Naive thymus-derived CD4-positive, alpha-beta T cell (primary cell): ENCODE measurements around the gene GPC1. TPM values are rescaled to one million over a fixed set of nuclear protein-coding genes. Genes with fewer than 3 reads are reported as not detected.

Source experiments
- ATAC-seq: fragments of 150-1000 bp; cut with Tn5 transposase; 2 replicates; pipeline ENCODE4 v1.10.0; 2021; ENCODE audit warnings: mild to moderate bottlenecking, moderate library complexity
- CTCF ChIA-PET: fragments of 350-600 bp; sonication (Branson Sonifier 250); formaldehyde crosslinking; loops from one replicate; lab custom pipeline; 2021; ENCODE audit warnings: antibody characterized with exemption; lab: Charles Lee
- POLR2A ChIA-PET: fragments of 350-600 bp; sonication (Branson Sonifier 250); formaldehyde crosslinking; loops from one replicate; lab custom pipeline; 2021; ENCODE audit warnings: antibody characterized with exemption, inconsistent platforms; lab: Charles Lee
- DNase-seq, 9 donors: peaks; one replicate each; pipeline versions ENCODE4 v3.0.0 to v3.0.0-alpha.2; 2020 to 2022; ENCODE audit warnings: mixed read lengths in 1 of 9
- H3K27ac ChIP-seq: one replicate; pipeline ENCODE4 v1.7.0; 2013; ENCODE audit warnings: mild to moderate bottlenecking, low read depth, low read length, moderate library complexity
- H3K27me3 ChIP-seq, 2 donors: one replicate each; pipeline ENCODE4 v1.7.0; 2013; ENCODE audit warnings: low read length in 2 of 2, mild to moderate bottlenecking in 2 of 2, moderate library complexity in 2 of 2; ENCODE audit not compliant: control insufficient read depth in 2 of 2, insufficient read depth in 2 of 2
- H3K36me3 ChIP-seq, 3 experiments: 1 replicate in 2 of 3; 2 replicates in 1 of 3; pipeline ENCODE4 v1.7.0; 2013; ENCODE audit warnings: low read length in 3 of 3, mild to moderate bottlenecking in 3 of 3, moderate library complexity in 1 of 3; ENCODE audit not compliant: insufficient read depth in 3 of 3, control insufficient read depth in 2 of 3
- H3K4me1 ChIP-seq, 2 donors: one replicate each; pipeline ENCODE4 v1.7.0; 2013; ENCODE audit warnings: low read length in 2 of 2, mild to moderate bottlenecking in 2 of 2, moderate library complexity in 1 of 2; ENCODE audit not compliant: control insufficient read depth in 2 of 2, insufficient read depth in 2 of 2
- H3K4me3 ChIP-seq: 2 replicates; pipeline ENCODE4 v1.7.0; 2013; ENCODE audit warnings: mild to moderate bottlenecking, low read length
- H3K9me3 ChIP-seq, 3 experiments: 1 replicate in 2 of 3; 2 replicates in 1 of 3; pipeline ENCODE4 v1.7.0; 2013; ENCODE audit warnings: low read length in 3 of 3; ENCODE audit not compliant: control insufficient read depth in 2 of 3
- H3K27ac Mint-ChIP-seq, 9 donors: one replicate each; pipeline ENCODE4 v1.8.0; 2020 to 2022; ENCODE audit warnings: mixed read lengths in 9 of 9, mild to moderate bottlenecking in 8 of 9, moderate library complexity in 5 of 9, inconsistent platforms in 2 of 9
- H3K27me3 Mint-ChIP-seq, 5 donors: one replicate each; pipeline ENCODE4 v1.8.0; 2021 to 2022; ENCODE audit warnings: mixed read lengths in 5 of 5, mild to moderate bottlenecking in 1 of 5
- H3K36me3 Mint-ChIP-seq, 5 donors: one replicate each; pipeline ENCODE4 v1.8.0; 2020 to 2022; ENCODE audit warnings: mixed read lengths in 5 of 5, mild to moderate bottlenecking in 3 of 5, inconsistent platforms in 1 of 5
- H3K4me1 Mint-ChIP-seq, 7 donors: one replicate each; pipeline ENCODE4 v1.8.0; 2020 to 2022; ENCODE audit warnings: mixed read lengths in 7 of 7, mild to moderate bottlenecking in 3 of 7, inconsistent platforms in 1 of 7
- H3K4me3 Mint-ChIP-seq, 10 donors: one replicate each; pipeline ENCODE4 v1.8.0; 2020 to 2022; ENCODE audit warnings: mild to moderate bottlenecking in 10 of 10, mixed read lengths in 10 of 10, moderate library complexity in 6 of 10, inconsistent platforms in 2 of 10
- H3K9me3 Mint-ChIP-seq, 11 donors: one replicate each; pipeline ENCODE4 v1.8.0; 2020 to 2022; ENCODE audit warnings: mixed read lengths in 11 of 11, mild to moderate bottlenecking in 4 of 11, inconsistent platforms in 1 of 11, moderate library complexity in 1 of 11
- intact Hi-C, 2 donors: fragments of 100-400 bp; cut with micrococcal nuclease; formaldehyde crosslinking; loops; one replicate each; pipeline ENCODE4 v1.15.1; 2023
- polyA plus RNA-seq, 2 donors: library from polyadenylated mRNA; unstranded; fragments of 300-500 nt; fragmentation: Illumina TruSeq; gene quantifications; one replicate each; pipeline ENCODE4 v1.2.3, GENCODE V29; 2021
- total RNA-seq, 6 experiments: library from RNA in 5 of 6; stranded (reverse) in 5 of 6; gene quantifications; 1 replicate in 5 of 6; 2 replicates in 1 of 6; pipeline ENCODE4 v1.2.3 and lab custom pipeline; 2021 to 2026

Gene GPC1
- total and polyA plus RNA-seq, 7 experiments from 2014 or later = 0.08 to 4.5 (median 0.68) TPM; not detected in 1

DNA sequence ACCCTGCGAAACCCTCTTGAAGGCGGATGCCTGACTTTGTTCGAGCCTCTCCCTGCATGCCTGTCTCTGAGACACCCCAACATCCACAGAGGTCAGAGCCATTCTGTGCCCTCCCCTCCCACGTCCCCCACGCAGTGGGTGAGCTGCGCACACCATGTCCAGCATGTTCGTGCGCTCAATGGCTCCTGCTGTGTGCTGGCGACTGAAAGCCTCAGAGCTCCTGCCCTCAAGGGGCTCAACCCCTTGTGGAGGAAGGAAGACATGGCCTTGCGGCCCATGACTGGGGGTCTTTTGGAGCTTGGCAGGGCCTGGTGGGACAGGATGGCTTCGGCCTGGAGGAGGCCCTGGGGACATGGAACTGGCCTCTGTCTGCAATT, 76.6 kb downstream of the GPC1 start:
- H3K4me1 Mint-ChIP-seq = peaks cover 6 to 16% (median 12%) of the 10 kb centered on the region in 7 donors
- POLR2A ChIA-PET = interaction anchor here (1.0 kb wide), 1 partner anchor 48 kb away, joined by 4 read pairs; the partner anchor contains the start of gene DUSP28
- no peaks in the 10 kb centered on the region for H3K27me3 Mint-ChIP-seq

DNA sequence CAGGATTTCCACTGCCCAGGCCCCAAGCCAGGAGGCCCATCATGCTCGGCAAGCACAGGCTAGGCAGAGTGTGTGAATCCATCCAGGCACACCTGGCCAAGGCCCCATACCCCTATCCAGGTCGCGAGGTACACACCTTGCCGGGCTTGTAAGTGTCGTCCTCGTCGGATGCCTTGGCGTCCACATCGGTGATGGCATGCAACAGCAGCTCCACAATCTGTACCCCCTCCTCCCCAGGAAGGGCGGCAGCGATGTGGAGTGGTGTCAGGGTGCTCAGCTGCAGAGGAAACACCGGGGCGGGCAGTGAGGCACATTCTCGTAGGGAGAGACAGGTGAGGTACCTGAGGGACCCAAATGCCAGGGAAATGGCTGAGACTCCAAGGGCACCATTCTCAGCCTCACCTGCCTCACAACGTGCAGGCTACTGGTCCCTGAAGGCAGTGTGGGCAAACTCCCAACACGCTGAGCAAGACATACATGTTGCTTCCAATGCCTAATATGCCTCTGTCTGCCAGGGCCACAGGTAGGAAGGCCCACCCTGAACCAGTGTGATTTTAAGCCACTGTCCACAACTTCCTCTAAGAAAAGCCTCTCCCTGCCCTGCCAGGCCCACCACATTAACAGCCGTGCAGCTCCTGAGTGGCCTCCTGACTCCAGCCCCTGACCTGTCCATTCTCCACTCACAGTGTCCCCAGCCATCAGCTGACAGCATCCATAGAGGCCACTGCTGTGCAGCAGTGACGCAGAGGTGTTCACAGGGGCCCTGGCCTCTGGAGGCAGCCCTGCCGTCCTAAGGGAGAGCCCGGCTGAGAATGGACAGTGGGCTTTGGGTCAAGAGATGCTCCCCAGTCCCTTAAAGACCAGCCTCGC, 77.4 kb downstream of the GPC1 start:
- no peak overlapping the region for H3K27ac ChIP-seq
- Mint-ChIP-seq H3K4me3 (no peak overlapping the region), H3K4me1 (peaks cover 6 to 16% (median 12%) of the 10 kb centered on the region in 7 donors), H3K27me3 (no peaks in the 10 kb centered on the region), H3K36me3 (peaks cover 4 to 31% (median 9%) of the 10 kb centered on the region in 5 donors), H3K27ac (peak overlapping the region in 1 of 9 donors; percentile 25), H3K9me3 (peaks cover 0 to 2% (median 0%) of the 10 kb centered on the region in 11 donors)
- no peak overlapping the region for H3K4me3 ChIP-seq
- ChIA-PET CTCF (interaction anchor here (1.1 kb wide), 1 partner anchor 324 kb away, joined by 4 read pairs; no protein-coding TSS in a partner anchor), POLR2A (interaction anchor here (1.0 to 1.4 kb wide), 2 partner anchors 43 to 48 kb away, joined by 4 to 5 read pairs; partner anchors contain the start of gene DUSP28)
- H3K27me3 ChIP-seq = no peaks in the 10 kb centered on the region
- intact Hi-C loops = loop anchor here (5.0 to 10.0 kb wide), 2 partner anchors 192 to 244 kb away; no protein-coding TSS in a partner anchor
- H3K9me3 ChIP-seq = no peaks in the 10 kb centered on the region
- ATAC-seq = no peak
- H3K4me1 ChIP-seq = peaks cover 6% of the 10 kb centered on the region in 2 donors
- DNase-seq = no peak
- H3K36me3 ChIP-seq = peaks cover 0 to 32% (median 6%) of the 10 kb centered on the region in 3 experiments

More for the DNA sequence above, 76.6 kb downstream of the GPC1 start:
- Histone ChIP-seq H3K4me3 (no peak overlapping the region), H3K27me3 (no peaks in the 10 kb centered on the region), H3K4me1 (peaks cover 6% of the 10 kb centered on the region in 2 donors), H3K27ac (no peak overlapping the region), H3K36me3 (peaks cover 0 to 32% (median 6%) of the 10 kb centered on the region in 3 experiments), H3K9me3 (no peaks in the 10 kb centered on the region)
- H3K27ac Mint-ChIP-seq = no peak overlapping the region
- H3K4me3 Mint-ChIP-seq = no peak overlapping the region
- DNase-seq (no peak), ATAC-seq (no peak)
- H3K9me3 Mint-ChIP-seq = peaks cover 0 to 2% (median 0%) of the 10 kb centered on the region in 11 donors
- CTCF ChIA-PET = no interaction called here
- intact Hi-C loops = loop anchor here (5.0 to 10.0 kb wide), 2 partner anchors 193 to 245 kb away; no protein-coding TSS in a partner anchor
- H3K36me3 Mint-ChIP-seq = peaks cover 4 to 27% (median 9%) of the 10 kb centered on the region in 5 donors

DNA sequence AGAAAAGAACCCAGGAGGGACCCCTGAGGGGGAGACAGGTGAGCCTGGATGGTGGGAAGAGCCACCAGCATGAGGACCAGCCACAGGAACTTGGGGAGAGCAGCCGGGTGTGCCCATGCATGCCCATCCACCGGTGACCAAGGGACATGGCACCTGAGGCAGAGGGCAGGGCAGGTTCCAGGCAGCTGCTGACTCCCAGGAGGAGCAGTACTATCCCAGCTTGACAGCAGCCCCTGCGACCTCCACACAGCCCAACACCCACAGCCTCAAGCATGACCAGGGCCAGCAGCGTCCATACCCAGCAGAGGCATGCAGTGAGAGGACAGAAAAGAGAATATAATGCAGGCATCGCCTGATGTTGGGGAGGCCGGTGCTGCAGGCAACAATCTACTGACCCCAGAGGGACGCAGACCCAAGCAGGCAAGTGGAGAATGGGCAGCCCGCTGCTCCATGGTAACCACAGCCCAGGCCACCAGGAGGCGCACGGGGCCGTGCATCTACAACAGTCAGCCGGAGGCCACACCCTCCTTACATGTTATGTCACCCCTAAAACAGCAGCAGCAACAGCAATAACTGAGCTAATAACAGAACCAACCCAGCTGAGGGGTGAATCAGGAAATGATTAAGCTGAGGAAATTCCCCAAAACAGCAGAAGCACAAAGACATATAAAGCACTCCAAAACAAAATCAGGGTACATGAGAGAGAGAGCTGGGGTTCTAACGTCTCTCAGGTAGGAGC, 78.3 kb downstream of the GPC1 start:
- ChIA-PET POLR2A (interaction anchor here (0.5 to 1.5 kb wide), 8 partner anchors 43 to 73 kb away, joined by 3 to 6 read pairs (median 4); partner anchors contain the start of gene CAPN10), CTCF (interaction anchor here (0.6 to 1.4 kb wide), 14 partner anchors 9 to 401 kb away, joined by 3 to 12 read pairs (median 4); partner anchors contain the start of genes CAPN10 and GPR35)
- peaks cover 0 to 2% (median 0%) of the 10 kb centered on the region in 11 donors for H3K9me3 Mint-ChIP-seq
- H3K4me1 ChIP-seq = peaks cover 6% of the 10 kb centered on the region in 2 donors
- H3K27me3 ChIP-seq = no peaks in the 10 kb centered on the region
- H3K27ac ChIP-seq = no peak overlapping the region
- peak overlapping the region; percentile 9 to 76 (median 42) for H3K27ac Mint-ChIP-seq
- no peaks in the 10 kb centered on the region for H3K27me3 Mint-ChIP-seq
- peaks cover 3 to 31% (median 9%) of the 10 kb centered on the region in 5 donors for H3K36me3 Mint-ChIP-seq
- H3K4me3 Mint-ChIP-seq = peak overlapping the region in 3 of 10 donors; percentile 12 to 28 (median 13)
- ATAC-seq (peak; percentile 99), DNase-seq (peak; percentile 57 to 82 (median 76))
- no peaks in the 10 kb centered on the region for H3K9me3 ChIP-seq
- no peak overlapping the region for H3K4me3 ChIP-seq
- H3K4me1 Mint-ChIP-seq = peaks cover 6 to 16% (median 12%) of the 10 kb centered on the region in 7 donors
- H3K36me3 ChIP-seq = peaks cover 0 to 30% (median 6%) of the 10 kb centered on the region in 3 experiments
- intact Hi-C loops = loop anchor here (1.0 to 10.0 kb wide), 8 partner anchors 48 to 327 kb away; partner anchors contain the start of gene CAPN10 (in 2 of the 2)

DNA sequence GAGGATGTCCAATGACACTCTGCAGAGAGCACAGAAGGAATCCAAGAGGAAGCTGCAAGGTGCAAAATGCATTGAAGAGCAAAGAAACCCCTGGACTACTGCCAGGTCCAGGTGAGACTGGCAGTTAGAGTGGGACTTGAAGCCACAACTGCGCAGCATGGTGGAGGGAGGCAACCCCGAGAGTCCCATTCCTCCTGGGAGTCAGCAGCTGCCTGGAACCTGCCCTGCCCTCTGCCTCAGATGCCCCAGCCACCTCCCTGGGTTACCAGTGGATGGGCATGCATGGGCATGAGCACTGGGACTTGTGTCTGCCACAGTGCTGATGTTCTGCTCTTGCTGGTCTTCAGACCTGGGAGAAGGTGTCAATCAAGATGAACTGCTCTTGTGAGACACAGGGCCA, 79.2 kb downstream of the GPC1 start:
- Mint-ChIP-seq H3K27me3 (no peaks in the 10 kb centered on the region), H3K4me3 (no peak overlapping the region), H3K4me1 (peaks cover 6 to 16% (median 13%) of the 10 kb centered on the region in 7 donors), H3K27ac (no peak overlapping the region), H3K36me3 (peaks cover 0 to 27% (median 9%) of the 10 kb centered on the region in 5 donors), H3K9me3 (peaks cover 0 to 2% (median 0%) of the 10 kb centered on the region in 11 donors)
- no peak for DNase-seq
- Histone ChIP-seq H3K36me3 (peaks cover 0 to 24% (median 6%) of the 10 kb centered on the region in 3 experiments), H3K9me3 (no peaks in the 10 kb centered on the region), H3K27ac (no peak overlapping the region), H3K4me1 (peaks cover 6% of the 10 kb centered on the region in 2 donors), H3K4me3 (no peak overlapping the region), H3K27me3 (no peaks in the 10 kb centered on the region)
- ChIA-PET POLR2A (interaction anchor here (0.6 to 1.5 kb wide), 4 partner anchors 49 to 96 kb away, joined by 3 to 6 read pairs (median 4); no protein-coding TSS in a partner anchor), CTCF (interaction anchor here (0.7 to 1.4 kb wide), 9 partner anchors 8 to 400 kb away, joined by 3 to 12 read pairs (median 5); partner anchors contain the start of gene GPR35)
- no peak for ATAC-seq
- intact Hi-C loops = loop anchor here (1.0 to 10.0 kb wide), 8 partner anchors 47 to 326 kb away; partner anchors contain the start of gene CAPN10 (in 2 of the 2)

- peaks cover 6 to 35% (median 12%) of the 10 kb centered on the region in 5 donors for H3K36me3 Mint-ChIP-seq
- no peak overlapping the region for H3K27ac ChIP-seq
- H3K9me3 Mint-ChIP-seq = peaks cover 0 to 4% (median 0%) of the 10 kb centered on the region in 11 donors
- no peak overlapping the region for H3K4me3 Mint-ChIP-seq
- peaks cover 0 to 10% (median 0%) of the 10 kb centered on the region in 3 experiments for H3K36me3 ChIP-seq
- ATAC-seq (no peak), DNase-seq (no peak)
- intact Hi-C loops = loop anchor here in 1 of 2 donors (10.0 kb wide), 1 partner anchor 187 kb away; no protein-coding TSS in a partner anchor
- H3K27me3 ChIP-seq = no peaks in the 10 kb centered on the region
- no peak overlapping the region for H3K27ac Mint-ChIP-seq
- no peak overlapping the region for H3K4me3 ChIP-seq
- POLR2A ChIA-PET = no interaction called here
- peaks cover 6% of the 10 kb centered on the region in 2 donors for H3K4me1 ChIP-seq
- peaks cover 0 to 4% (median 0%) of the 10 kb centered on the region in 5 donors for H3K27me3 Mint-ChIP-seq
- no peaks in the 10 kb centered on the region for H3K9me3 ChIP-seq
- peaks cover 10 to 23% (median 18%) of the 10 kb centered on the region in 7 donors for H3K4me1 Mint-ChIP-seq
- CTCF ChIA-PET = interaction anchor here (0.6 kb wide), 1 partner anchor 136 kb away, joined by 4 read pairs; no protein-coding TSS in a partner anchor
Measured at GRCh38 chr2:240517342-240517741, 81.9 kb downstream of the GPC1 start.
